ENCODE data around the gene VAMP8.
A peak's percentile ranks its signal among the peaks of the same experiment; 100 is the strongest.
"Not testable (repeated sequence)": the region's sequence is repeated elsewhere in the genome, so short reads cannot be mapped to it uniquely, and the experiment has no call there.

The VAMP8 gene

GRCh38 chr2:85577386-85578242 lies at the start of gene VAMP8:
Gene VAMP8, plus strand, starts transcription at chr2:85577586. Its CDS starts 61 bp downstream, at chr2:85577647.
- peak; percentile 81 for DNase-seq (ENCODE audit: low spot score)

GRCh38 chr2:85527787-85528186 lies 49.6 kb upstream of the VAMP8 start:
- no peak for DNase-seq (ENCODE audit: low spot score)

- DNase-seq (ENCODE audit: low spot score): no peak
Measured at GRCh38 chr2:85528355-85528754, 49.0 kb upstream of the VAMP8 start.

- DNase-seq (ENCODE audit: low spot score): no peak
Measured at GRCh38 chr2:85529809-85530208, 47.6 kb upstream of the VAMP8 start.

GRCh38 chr2:85531589-85531988 lies 45.8 kb upstream of the VAMP8 start:
- DNase-seq (ENCODE audit: low spot score): no peak

GRCh38 chr2:85534099-85534498 lies 43.3 kb upstream of the VAMP8 start:
- no peak for DNase-seq (ENCODE audit: low spot score)

GRCh38 chr2:85534881-85535280 lies 42.5 kb upstream of the VAMP8 start:
- no peak for DNase-seq (ENCODE audit: low spot score)

GRCh38 chr2:85536479-85536878 lies 40.9 kb upstream of the VAMP8 start:
- DNase-seq (ENCODE audit: low spot score): peak; percentile 77

- DNase-seq (ENCODE audit: low spot score): peak; percentile 55
Measured at GRCh38 chr2:85537600-85538506, 39.5 kb upstream of the VAMP8 start.

- peak; percentile 93 for DNase-seq (ENCODE audit: low spot score)
Measured at GRCh38 chr2:85538507-85539360, 38.7 kb upstream of the VAMP8 start, which contains the start of gene MAT2A. Gene MAT2A, plus strand, starts transcription at chr2:85539168. Its CDS starts 120 bp downstream, at chr2:85539288.

GRCh38 chr2:85539361-85540132 lies 37.8 kb upstream of the VAMP8 start:
- DNase-seq (ENCODE audit: low spot score): peak; percentile 71

GRCh38 chr2:85540133-85540648 lies 37.2 kb upstream of the VAMP8 start:
- peak; percentile 25 for DNase-seq (ENCODE audit: low spot score)

GRCh38 chr2:85541262-85541661 lies 36.1 kb upstream of the VAMP8 start:
- DNase-seq (ENCODE audit: low spot score): no peak

- no peak for DNase-seq (ENCODE audit: low spot score)
Measured at GRCh38 chr2:85541753-85542457, 35.5 kb upstream of the VAMP8 start.

- DNase-seq (ENCODE audit: low spot score): no peak
Measured at GRCh38 chr2:85542777-85543176, 34.6 kb upstream of the VAMP8 start.

- not testable (repeated sequence) for DNase-seq (ENCODE audit: low spot score)
Measured at GRCh38 chr2:85544254-85544691, 33.1 kb upstream of the VAMP8 start.

- DNase-seq (ENCODE audit: low spot score): not testable (repeated sequence)
Measured at GRCh38 chr2:85544915-85545779, 32.2 kb upstream of the VAMP8 start.

- DNase-seq (ENCODE audit: low spot score): no peak
Measured at GRCh38 chr2:85545780-85546240, 31.6 kb upstream of the VAMP8 start.
